ENCODE data around the gene LDLR.
A peak's percentile ranks its signal among the peaks of the same experiment; 100 is the strongest.
"Not testable (repeated sequence)": the region's sequence is repeated elsewhere in the genome, so short reads cannot be mapped to it uniquely, and the experiment has no call there.

Gene LDLR

GRCh38 chr19:11094520-11094894, 5.2 kb downstream of the LDLR start:
- no peak for TF ChIP-seq CTCF (IDR thresholded peaks at IDR 0.05)
- Histone ChIP-seq H3K27ac (peak overlapping the region; percentile 48), H3K4me3 (no peak overlapping the region)
- no peak for DNase-seq (ENCODE audit: low spot score)

GRCh38 chr19:11096210-11096841, 7.1 kb downstream of the LDLR start:
- Histone ChIP-seq H3K4me3 (no peak overlapping the region), H3K27ac (peak overlapping the region; percentile 48 to 74)
- no peak for TF ChIP-seq CTCF (IDR thresholded peaks at IDR 0.05)
- DNase-seq (ENCODE audit: low spot score), result no peak

- H3K27ac ChIP-seq; DNase-seq (ENCODE audit: low spot score); H3K4me3 ChIP-seq: not testable (repeated sequence)
Observed at GRCh38 chr19:11097367-11097766, 8.1 kb downstream of the LDLR start.

- Histone ChIP-seq H3K4me3 (no peak overlapping the region), H3K27ac (no peak overlapping the region)
- TF ChIP-seq CTCF (IDR thresholded peaks at IDR 0.05), result no peak
- no peak for DNase-seq (ENCODE audit: low spot score)
Observed at GRCh38 chr19:11098327-11098726, 9.1 kb downstream of the LDLR start.

GRCh38 chr19:11098861-11099260, 9.6 kb downstream of the LDLR start:
- no peak for DNase-seq (ENCODE audit: low spot score)
- H3K27ac ChIP-seq, result no peak overlapping the region
- no peak overlapping the region for H3K4me3 ChIP-seq
- TF ChIP-seq CTCF (IDR thresholded peaks at IDR 0.05), result no peak

- no peak for TF ChIP-seq CTCF (IDR thresholded peaks at IDR 0.05)
- DNase-seq (ENCODE audit: low spot score), result no peak
- no peak overlapping the region for H3K4me3 ChIP-seq
- no peak overlapping the region for H3K27ac ChIP-seq
Observed at GRCh38 chr19:11100049-11100448, 10.8 kb downstream of the LDLR start.

GRCh38 chr19:11101057-11101456, 11.8 kb downstream of the LDLR start:
- H3K4me3 ChIP-seq, result no peak overlapping the region

More at GRCh38 chr19:11101057-11101456, 11.8 kb downstream of the LDLR start:
- no peak for DNase-seq (ENCODE audit: low spot score)
- TF ChIP-seq CTCF (IDR thresholded peaks at IDR 0.05), result no peak
- H3K27ac ChIP-seq, result no peak overlapping the region

Data from coronary artery (tissue), 2 donors.